ENCODE data around the gene STX7.

The STX7 gene

DNA sequence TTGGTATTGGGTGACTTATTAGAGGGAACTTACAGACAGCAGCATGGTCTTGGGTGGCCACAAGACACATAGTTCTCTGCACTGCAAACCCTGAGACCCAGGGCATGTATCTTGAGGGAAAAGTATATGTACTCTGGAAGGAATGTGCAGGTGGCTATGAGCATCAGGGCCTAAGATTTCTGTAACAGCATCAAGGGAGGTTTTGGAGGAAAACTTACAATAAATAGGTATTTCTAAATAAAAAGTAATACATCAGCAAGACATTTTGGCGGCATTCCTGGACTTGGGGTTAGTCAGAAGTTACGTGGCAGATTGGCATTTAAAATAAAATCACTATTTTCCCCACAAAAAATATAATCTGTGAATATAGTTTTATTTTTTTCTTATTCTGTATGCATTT, 8.0 kb upstream of the STX7 start:
- Mint-ChIP-seq H3K27me3 (peaks cover 31% of the 10 kb centered on the region), H3K36me3 (ENCODE audit: low read depth) (no peaks in the 10 kb centered on the region)

DNA sequence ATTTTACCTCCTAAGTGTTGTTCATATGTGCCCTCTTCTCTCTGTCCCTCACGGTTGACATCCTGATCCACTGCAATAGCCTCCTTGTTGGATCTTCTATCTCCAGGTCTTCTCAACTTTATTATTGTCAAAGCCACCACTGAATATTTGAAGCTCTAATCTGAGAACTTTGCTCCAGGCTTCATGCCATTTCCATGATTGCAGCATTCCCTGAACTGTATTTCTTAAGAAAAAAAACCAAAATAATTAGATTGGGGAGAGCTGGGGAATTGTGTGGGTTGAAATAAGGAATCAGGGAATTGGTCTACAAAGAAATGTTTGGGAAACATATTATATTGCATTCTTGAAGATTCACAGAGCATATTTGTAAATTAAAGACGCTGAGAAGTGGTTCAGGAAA, 2.5 kb upstream of the STX7 start:
- H3K9me3 Mint-ChIP-seq, result no peaks in the 10 kb centered on the region
- no peak overlapping the region for H3K4me3 Mint-ChIP-seq
- H3K27ac Mint-ChIP-seq, result no peak overlapping the region
- no peaks in the 10 kb centered on the region for H3K36me3 Mint-ChIP-seq (ENCODE audit: low read depth)
- peaks cover 5% of the 10 kb centered on the region for H3K27me3 Mint-ChIP-seq
- H3K4me1 Mint-ChIP-seq (ENCODE audit: low read depth), result peaks cover 29% of the 10 kb centered on the region

More for the DNA sequence above, 8.0 kb upstream of the STX7 start:
- Mint-ChIP-seq H3K4me1 (ENCODE audit: low read depth) (no peaks in the 10 kb centered on the region), H3K4me3 (no peak overlapping the region), H3K9me3 (no peaks in the 10 kb centered on the region), H3K27ac (no peak overlapping the region)

DNA sequence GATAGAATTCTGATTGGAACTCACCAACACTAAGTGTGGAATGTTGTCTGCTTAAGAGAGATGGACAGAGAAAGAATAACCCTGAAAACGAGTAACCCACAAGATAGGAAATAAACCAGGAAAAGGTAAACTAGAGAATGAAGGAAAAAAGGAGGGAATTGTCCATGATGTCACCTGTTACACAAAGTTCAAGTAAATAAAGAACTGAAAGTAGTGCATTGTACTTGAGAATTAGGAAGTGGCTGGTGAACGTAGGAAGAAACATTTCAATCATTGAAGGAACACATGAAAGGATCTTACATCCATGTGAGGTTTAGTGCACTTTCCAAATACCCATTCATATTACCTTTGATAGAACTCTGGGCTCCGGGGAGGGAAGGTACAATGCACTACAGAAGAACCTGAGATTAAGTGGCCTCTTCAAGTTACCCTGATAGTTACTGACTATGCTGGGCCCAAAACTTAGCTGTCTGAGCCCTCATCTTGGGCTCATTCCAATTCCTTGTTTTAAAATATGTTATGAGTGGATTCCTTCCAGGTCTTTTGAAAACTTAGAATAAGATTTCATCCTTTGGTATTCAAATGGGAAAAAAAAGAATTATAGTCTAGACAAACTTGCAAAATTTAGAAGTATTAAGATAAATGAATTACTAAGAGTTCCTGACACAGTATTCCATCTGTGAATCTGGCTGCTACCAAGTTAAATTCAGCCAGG, 1.1 kb upstream of the STX7 start:
- Mint-ChIP-seq H3K9me3 (no peaks in the 10 kb centered on the region), H3K27me3 (peaks cover 5% of the 10 kb centered on the region), H3K27ac (peak overlapping the region; percentile 78), H3K4me3 (peak overlapping the region; percentile 91), H3K4me1 (ENCODE audit: low read depth) (peaks cover 29% of the 10 kb centered on the region), H3K36me3 (ENCODE audit: low read depth) (no peaks in the 10 kb centered on the region)

DNA sequence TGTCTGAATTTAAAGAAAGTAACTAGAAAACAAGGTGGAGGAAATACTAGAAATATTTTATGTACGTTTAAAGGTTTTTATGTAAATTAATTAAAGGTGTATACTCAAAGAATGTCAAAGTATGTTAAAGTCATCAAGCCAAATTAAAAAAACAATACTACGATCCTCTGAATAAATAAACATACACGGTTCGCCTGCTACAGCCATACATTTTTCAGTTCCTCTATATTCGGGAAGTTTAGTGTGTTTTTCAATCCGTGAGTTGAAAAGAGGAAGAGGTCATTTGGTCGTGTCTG, 626 bp downstream of the STX7 start:
- H3K36me3 Mint-ChIP-seq (ENCODE audit: low read depth), result peaks cover 12% of the 10 kb centered on the region
- H3K9me3 Mint-ChIP-seq, result no peaks in the 10 kb centered on the region
- H3K27ac Mint-ChIP-seq, result peak overlapping the region; percentile 79
- peaks cover 46% of the 10 kb centered on the region for H3K4me1 Mint-ChIP-seq (ENCODE audit: low read depth)
- H3K27me3 Mint-ChIP-seq, result peaks cover 5% of the 10 kb centered on the region
- H3K4me3 Mint-ChIP-seq, result peak overlapping the region; percentile 87

DNA sequence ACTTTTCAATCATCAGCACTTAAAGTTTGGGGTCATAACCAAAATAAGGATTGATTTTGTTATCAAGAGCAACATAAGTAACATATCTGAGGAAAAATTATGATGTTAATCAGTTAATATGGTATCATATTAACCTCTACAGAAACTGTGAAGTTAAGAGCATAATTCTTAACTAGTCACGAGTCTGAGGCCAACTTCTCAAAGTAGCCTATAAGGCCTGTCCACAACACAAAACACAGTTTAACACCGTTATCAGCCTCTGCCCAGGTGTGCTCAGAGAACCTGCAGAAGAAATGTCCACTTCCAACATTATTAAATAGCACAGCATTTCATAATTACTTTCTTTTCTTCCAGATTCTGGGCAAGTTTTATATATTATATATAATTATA, 1.1 kb downstream of the STX7 start:
- Mint-ChIP-seq H3K4me3 (peak overlapping the region; percentile 87), H3K4me1 (ENCODE audit: low read depth) (peaks cover 48% of the 10 kb centered on the region), H3K27me3 (peaks cover 5% of the 10 kb centered on the region), H3K9me3 (no peaks in the 10 kb centered on the region), H3K36me3 (ENCODE audit: low read depth) (peaks cover 12% of the 10 kb centered on the region), H3K27ac (peak overlapping the region; percentile 7)

DNA sequence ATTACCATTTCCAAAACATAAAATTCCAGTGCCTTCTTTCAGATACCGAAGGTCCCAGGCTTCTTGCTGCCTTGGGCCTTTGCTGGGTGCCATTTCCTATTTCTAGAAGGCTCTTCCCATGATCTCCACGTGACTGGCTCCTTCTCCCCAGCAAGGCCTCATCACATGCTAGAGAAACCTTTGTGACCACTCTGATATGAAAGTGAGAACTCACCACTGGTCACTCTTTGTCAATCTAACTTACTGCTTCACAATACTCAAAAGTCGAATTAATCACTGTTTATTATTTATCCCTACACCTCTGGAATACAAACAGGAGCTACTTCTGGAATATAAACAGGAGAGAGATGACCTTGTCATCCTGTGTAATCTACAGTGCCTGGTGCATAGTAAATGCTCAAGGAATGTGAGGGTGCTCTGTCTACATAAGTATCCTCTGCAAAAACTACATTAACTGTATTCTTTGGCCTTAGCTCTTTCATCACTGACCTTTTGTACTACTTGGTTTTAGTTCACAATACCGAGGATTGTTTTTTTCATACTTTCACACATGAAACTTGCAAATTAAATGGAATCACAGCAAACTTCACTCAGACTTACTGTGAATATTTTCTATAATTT, 1.6 kb downstream of the STX7 start:
- Mint-ChIP-seq H3K27ac (peak overlapping the region; percentile 7), H3K36me3 (ENCODE audit: low read depth) (peaks cover 12% of the 10 kb centered on the region), H3K4me3 (peak overlapping the region; percentile 87), H3K9me3 (no peaks in the 10 kb centered on the region), H3K27me3 (peaks cover 5% of the 10 kb centered on the region), H3K4me1 (ENCODE audit: low read depth) (peaks cover 53% of the 10 kb centered on the region)

DNA sequence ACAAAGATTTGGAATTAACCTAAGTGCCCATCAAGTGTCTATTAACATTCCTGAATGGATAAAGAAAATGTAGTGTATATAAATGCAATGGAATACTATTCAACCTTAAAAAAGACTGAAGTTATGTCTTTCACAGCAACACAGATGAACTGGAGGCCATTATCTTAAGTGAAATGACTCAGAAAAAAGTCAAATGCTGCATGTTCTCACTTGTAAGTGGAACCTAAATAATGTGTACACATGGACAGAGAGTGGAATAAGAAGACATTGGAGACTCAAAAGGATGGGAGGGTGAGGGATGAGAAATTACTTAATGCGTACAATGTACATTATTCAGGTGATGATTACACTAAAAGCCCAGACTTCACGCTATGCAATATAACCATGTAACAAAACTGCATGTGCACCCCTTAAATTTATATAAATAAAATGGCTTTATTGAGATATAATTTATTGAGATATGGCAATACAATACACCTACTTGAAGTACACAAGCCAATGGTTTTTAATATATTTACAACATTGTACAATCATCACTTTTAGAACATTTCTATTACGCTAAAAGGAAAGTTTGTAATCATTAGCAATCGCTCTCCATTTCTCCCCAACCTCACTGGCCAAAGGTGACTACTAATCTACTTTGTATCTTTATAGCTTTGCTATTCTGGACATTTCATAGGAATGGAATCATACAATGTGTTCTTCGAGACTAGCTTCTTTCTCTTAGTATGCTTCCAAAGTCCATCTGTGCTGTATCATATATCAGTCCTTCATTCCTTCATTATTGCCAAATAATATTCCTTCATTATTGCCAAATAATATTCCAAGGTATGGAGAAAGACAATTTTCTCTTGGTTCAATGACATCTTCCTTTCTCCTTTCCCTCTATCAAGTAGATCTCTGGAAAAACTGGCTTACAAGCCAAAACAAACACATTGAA, 5.8 kb downstream of the STX7 start:
- H3K4me3 Mint-ChIP-seq, result no peak overlapping the region
- no peak overlapping the region for H3K27ac Mint-ChIP-seq

DNA sequence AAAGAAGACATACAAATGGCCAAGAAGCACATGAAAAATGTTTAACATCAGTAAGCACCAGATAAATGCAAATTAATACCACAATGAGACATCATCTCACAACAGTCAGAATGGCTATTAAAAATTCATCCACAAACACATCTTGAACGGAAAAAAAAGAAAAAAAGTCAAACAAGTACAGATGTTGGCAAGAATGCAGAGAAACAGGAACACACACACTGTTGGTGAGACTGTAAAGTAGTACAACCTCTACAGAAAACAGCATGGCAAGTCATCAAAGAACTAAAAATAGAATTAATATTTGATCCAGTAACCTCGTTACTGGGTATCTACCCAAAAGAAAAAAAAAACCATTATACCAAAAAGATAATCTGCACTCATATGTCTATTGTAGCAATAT, 6.5 kb downstream of the STX7 start:
- Mint-ChIP-seq H3K9me3 (no peaks in the 10 kb centered on the region), H3K4me3 (no peak overlapping the region), H3K4me1 (ENCODE audit: low read depth) (peaks cover 57% of the 10 kb centered on the region), H3K36me3 (ENCODE audit: low read depth) (peaks cover 17% of the 10 kb centered on the region), H3K27ac (no peak overlapping the region), H3K27me3 (no peaks in the 10 kb centered on the region)

More for the DNA sequence above, 5.8 kb downstream of the STX7 start:
- Mint-ChIP-seq H3K36me3 (ENCODE audit: low read depth) (peaks cover 15% of the 10 kb centered on the region), H3K27me3 (no peaks in the 10 kb centered on the region), H3K4me1 (ENCODE audit: low read depth) (peaks cover 61% of the 10 kb centered on the region), H3K9me3 (no peaks in the 10 kb centered on the region)

DNA sequence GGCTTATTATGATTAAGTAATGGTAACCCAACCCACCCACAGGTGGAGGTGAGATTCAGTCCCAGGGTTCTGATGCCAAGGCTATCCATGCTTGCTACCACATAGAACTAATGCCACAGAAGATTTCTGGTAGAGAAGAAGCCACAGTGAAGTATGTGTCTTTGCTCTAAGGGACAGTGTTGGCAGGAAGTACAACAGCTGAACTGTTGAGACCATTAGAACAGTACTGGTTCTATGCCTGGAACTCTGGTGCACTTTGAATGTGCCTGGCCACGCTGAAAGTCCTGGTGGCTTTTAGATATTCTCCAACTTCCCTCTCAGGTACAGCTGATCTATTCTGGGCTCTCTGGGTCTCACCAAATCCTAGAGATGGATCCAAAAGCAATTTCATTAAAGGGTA, 7.8 kb downstream of the STX7 start:
- no peak overlapping the region for H3K27ac Mint-ChIP-seq
- H3K4me1 Mint-ChIP-seq (ENCODE audit: low read depth), result peaks cover 51% of the 10 kb centered on the region
- H3K27me3 Mint-ChIP-seq, result no peaks in the 10 kb centered on the region
- H3K4me3 Mint-ChIP-seq, result no peak overlapping the region
- peaks cover 25% of the 10 kb centered on the region for H3K36me3 Mint-ChIP-seq (ENCODE audit: low read depth)
- no peaks in the 10 kb centered on the region for H3K9me3 Mint-ChIP-seq

DNA sequence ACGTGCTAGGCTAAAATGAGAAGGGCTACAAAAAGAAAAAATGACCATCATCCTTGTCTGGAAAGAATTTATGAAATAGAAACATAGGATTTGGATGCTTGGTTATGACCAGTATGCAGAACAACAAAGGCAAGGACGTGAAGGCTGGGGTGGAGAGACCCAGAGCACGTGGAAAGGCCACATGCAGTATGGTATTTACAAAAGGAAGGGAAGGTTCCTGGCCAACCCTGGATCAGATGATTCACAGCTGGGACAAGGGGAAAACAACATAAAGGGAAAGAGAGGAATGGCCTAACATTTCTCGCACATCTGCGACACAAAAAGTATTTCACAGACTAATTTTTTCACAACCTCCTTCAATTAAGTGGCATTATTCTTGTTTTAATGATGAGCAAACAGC, 8.2 kb downstream of the STX7 start:
- H3K27me3 Mint-ChIP-seq, result no peaks in the 10 kb centered on the region
- H3K4me1 Mint-ChIP-seq (ENCODE audit: low read depth), result peaks cover 55% of the 10 kb centered on the region
- H3K9me3 Mint-ChIP-seq, result no peaks in the 10 kb centered on the region
- H3K36me3 Mint-ChIP-seq (ENCODE audit: low read depth), result peaks cover 29% of the 10 kb centered on the region
- H3K27ac Mint-ChIP-seq, result peak overlapping the region; percentile 9
- no peak overlapping the region for H3K4me3 Mint-ChIP-seq

DNA sequence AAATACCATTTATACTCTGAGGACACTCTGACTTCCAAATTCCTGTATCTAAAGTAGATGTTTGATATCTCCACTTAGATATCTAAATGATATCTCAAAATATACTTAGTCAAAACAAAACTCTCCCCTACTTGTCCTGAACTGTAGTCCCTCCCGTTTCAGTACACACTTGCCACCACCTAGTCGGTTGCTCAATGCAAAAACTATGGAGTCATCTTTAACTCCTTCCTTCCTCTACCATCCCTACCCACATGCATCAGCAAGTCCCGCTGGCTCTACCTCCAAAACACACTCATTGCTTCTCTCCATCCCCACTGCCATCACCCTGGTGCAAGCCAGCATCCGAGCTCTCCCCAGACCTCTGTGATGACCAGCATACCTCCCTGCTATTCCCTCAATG, 13.2 kb downstream of the STX7 start:
- Mint-ChIP-seq H3K27ac (peak overlapping the region; percentile 34), H3K4me3 (no peak overlapping the region), H3K9me3 (peaks cover 2% of the 10 kb centered on the region), H3K27me3 (no peaks in the 10 kb centered on the region), H3K4me1 (ENCODE audit: low read depth) (peaks cover 58% of the 10 kb centered on the region), H3K36me3 (ENCODE audit: low read depth) (peaks cover 44% of the 10 kb centered on the region)

DNA sequence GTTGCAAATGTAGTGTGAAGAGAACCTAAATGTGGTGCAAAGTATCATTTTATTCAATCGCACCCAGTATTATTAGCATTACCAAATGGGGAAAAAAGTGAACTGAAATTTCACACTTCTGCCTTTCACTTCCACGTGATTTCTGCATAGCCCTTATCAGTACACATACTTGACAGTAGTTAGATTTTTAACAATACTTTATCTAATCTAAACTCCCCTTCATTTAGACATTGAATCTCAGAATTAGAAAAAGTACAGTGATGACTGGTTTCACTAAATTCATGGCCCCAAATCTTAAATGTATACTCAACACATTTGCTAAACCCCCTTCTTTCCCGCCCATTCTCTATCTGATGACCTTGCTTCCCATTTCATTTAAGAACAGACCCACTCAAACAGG, 14.3 kb downstream of the STX7 start:
- Mint-ChIP-seq H3K36me3 (ENCODE audit: low read depth) (peaks cover 53% of the 10 kb centered on the region), H3K27ac (peak overlapping the region; percentile 46), H3K9me3 (peaks cover 8% of the 10 kb centered on the region), H3K27me3 (no peaks in the 10 kb centered on the region), H3K4me1 (ENCODE audit: low read depth) (peaks cover 58% of the 10 kb centered on the region), H3K4me3 (no peak overlapping the region)

DNA sequence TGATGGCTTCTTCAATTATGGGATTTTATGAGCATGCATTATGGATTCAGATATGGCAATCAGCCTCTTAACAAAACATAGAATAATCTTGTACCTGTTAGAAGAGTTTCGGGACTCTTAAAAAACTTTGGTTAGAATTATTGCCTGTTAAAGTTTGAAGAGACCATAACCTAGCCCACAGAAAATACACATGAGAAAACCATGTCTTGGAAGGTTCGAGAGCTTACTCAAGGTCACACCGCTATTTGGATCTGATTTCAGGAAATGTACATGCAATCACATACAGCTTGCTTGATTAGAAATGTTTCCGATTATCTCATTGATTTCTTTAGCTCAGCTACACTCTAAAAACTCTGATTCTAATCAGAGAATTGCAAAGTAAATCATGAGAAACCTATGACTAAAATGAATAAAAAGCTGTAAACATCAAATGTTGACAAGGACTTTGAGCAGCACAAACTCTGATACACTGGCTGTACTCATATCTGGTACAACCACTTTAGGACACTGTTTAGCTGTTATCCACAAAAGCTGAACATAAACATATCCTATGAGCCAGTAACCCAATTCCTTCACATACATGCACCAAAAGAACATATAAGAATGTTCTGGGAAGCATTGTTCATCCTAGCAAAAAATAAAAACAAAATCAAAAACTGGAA, 16.3 kb downstream of the STX7 start:
- no peaks in the 10 kb centered on the region for H3K27me3 Mint-ChIP-seq
- no peak overlapping the region for H3K4me3 Mint-ChIP-seq
- peaks cover 10% of the 10 kb centered on the region for H3K9me3 Mint-ChIP-seq
- H3K27ac Mint-ChIP-seq, result no peak overlapping the region
- H3K36me3 Mint-ChIP-seq (ENCODE audit: low read depth), result peaks cover 56% of the 10 kb centered on the region
- peaks cover 63% of the 10 kb centered on the region for H3K4me1 Mint-ChIP-seq (ENCODE audit: low read depth)

DNA sequence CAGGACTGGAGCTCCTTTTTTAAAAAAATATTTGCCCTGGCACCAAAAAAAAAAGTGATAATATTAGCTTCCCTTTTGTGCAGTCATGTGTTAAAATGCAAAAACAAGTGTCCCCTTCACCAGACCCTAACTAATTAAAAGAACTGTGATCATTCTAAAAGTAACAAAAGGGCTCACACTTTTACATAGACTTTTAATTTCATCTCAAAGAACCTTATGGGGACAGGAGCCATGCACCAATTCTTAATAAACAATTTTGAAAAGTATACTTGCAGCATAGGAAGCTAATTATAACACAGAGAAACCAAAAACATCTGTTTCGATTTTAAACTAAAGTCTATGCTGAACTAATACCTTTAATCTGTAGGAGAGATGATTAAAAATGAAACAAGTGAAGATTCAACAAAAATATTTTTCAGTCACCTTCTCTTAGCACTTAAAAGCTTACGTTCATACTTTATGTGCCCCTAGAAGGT, 17.3 kb downstream of the STX7 start:
- H3K27me3 Mint-ChIP-seq, result no peaks in the 10 kb centered on the region
- peaks cover 60% of the 10 kb centered on the region for H3K4me1 Mint-ChIP-seq (ENCODE audit: low read depth)
- H3K36me3 Mint-ChIP-seq (ENCODE audit: low read depth), result peaks cover 50% of the 10 kb centered on the region
- H3K9me3 Mint-ChIP-seq, result peaks cover 10% of the 10 kb centered on the region
- H3K4me3 Mint-ChIP-seq, result peak overlapping the region; percentile 32
- peak overlapping the region; percentile 72 for H3K27ac Mint-ChIP-seq

All from stimulated activated naive CD8-positive, alpha-beta T cell treated with anti-CD3 and anti-CD28 coated beads, Interleukin-15, Interleukin-2, amounts not matched to agents 100 ng/mL and 50 ng/mL, for 24 hours (primary cell).